ENCODE results near the gene WASF2. TPM values are rescaled to one million over a fixed set of nuclear protein-coding genes. Genes with fewer than 3 reads are reported as not detected.

The WASF2 gene
- total RNA-seq, 2 experiments from 2014 or later, result 119 to 121 TPM

DNA sequence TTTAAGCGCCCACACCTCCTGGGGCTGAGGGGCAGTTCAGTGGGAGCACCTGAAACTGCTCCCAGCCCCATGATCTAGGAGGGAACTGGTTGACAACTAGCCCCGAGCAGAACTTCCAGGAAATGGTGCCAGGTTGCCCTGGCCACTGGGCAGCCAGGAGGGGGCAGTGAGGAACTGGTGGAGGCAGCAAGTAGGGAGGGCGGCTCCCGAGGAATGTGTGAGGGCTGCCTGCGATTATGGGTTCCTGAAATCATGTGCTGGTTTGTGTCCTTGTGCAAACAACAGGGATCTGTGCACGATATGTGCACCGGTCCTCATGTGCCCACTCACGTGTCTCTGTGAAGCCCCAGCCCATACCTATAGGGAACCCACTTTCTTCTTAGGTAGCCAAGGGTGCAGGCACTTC, 87.6 kb downstream of the WASF2 start:
- no peak overlapping the region for H3K4me3 ChIP-seq (ENCODE audit: low read length)
- no peaks in the 10 kb centered on the region for H3K27me3 ChIP-seq (ENCODE audit: control insufficient read depth in 1 of 2, insufficient read depth in 2 of 2, low read length in 2 of 2)
- peaks cover 21% of the 10 kb centered on the region for H3K36me3 ChIP-seq (ENCODE audit: insufficient read depth, low read length)
- H3K27ac Mint-ChIP-seq, result peak overlapping the region; percentile 85
- no peak overlapping the region for H3K4me3 Mint-ChIP-seq
- peaks cover 17% of the 10 kb centered on the region for H3K36me3 Mint-ChIP-seq (ENCODE audit: low read depth)
- no peaks in the 10 kb centered on the region for H3K27me3 Mint-ChIP-seq
- H3K4me1 Mint-ChIP-seq (ENCODE audit: low read depth), result peaks cover 37% of the 10 kb centered on the region
- intact Hi-C loops (cut with DNase I, micrococcal nuclease), result loop anchor here in 1 of 2 experiments (2.0 kb wide), 1 partner anchor 202 kb away; the partner anchor contains the start of gene AHDC1
- no peaks in the 10 kb centered on the region for H3K9me3 Mint-ChIP-seq
- TF ChIP-seq, protein P1, sequence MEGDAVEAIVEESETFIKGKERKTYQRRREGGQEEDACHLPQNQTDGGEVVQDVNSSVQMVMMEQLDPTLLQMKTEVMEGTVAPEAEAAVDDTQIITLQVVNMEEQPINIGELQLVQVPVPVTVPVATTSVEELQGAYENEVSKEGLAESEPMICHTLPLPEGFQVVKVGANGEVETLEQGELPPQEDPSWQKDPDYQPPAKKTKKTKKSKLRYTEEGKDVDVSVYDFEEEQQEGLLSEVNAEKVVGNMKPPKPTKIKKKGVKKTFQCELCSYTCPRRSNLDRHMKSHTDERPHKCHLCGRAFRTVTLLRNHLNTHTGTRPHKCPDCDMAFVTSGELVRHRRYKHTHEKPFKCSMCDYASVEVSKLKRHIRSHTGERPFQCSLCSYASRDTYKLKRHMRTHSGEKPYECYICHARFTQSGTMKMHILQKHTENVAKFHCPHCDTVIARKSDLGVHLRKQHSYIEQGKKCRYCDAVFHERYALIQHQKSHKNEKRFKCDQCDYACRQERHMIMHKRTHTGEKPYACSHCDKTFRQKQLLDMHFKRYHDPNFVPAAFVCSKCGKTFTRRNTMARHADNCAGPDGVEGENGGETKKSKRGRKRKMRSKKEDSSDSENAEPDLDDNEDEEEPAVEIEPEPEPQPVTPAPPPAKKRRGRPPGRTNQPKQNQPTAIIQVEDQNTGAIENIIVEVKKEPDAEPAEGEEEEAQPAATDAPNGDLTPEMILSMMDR (IDR thresholded peaks at IDR 0.05), result no peak
- ChIA-PET CTCF (interaction anchor here (0.8 to 1.3 kb wide), 4 partner anchors 36 to 106 kb away, joined by 3 read pairs; partner anchors contain the start of gene MAP3K6), POLR2A (interaction anchor here (0.6 to 1.9 kb wide), 6 partner anchors 28 to 429 kb away, joined by 3 to 6 read pairs (median 4); partner anchors contain the start of gene PPP1R8)
- ATAC-seq (ENCODE audit: poor library complexity), result no peak
- peaks cover 16% of the 10 kb centered on the region for H3K4me1 ChIP-seq (ENCODE audit: insufficient read depth, low read length)
- H3K9me3 ChIP-seq (ENCODE audit: control insufficient read depth in 1 of 2, insufficient read depth in 1 of 2, low read length in 2 of 2), result no peaks in the 10 kb centered on the region
- peak in 5 of 14 experiments; percentile 19 to 57 (median 47) for DNase-seq
- peak overlapping the region; percentile 10 to 30 for H3K27ac ChIP-seq (ENCODE audit: low read depth in 1 of 2, low read length in 2 of 2)

DNA sequence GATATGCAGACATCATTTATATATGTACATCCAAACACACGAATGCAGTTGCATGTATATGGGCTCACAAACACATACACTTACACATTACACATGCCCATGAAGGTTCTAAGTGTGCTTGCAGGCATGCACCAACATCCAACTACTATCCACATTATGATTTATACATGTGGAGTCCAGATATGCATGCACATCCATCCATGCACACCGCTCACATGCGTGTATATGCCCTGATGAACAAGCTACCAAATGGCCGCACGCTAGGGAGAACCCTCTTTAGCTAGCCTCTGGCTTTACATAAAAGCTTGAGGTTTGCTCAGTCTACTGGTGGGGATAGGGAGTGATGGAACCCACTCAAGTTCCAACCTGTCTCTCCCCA, 89.0 kb downstream of the WASF2 start:
- Mint-ChIP-seq H3K4me3 (no peak overlapping the region), H3K27me3 (no peaks in the 10 kb centered on the region), H3K4me1 (ENCODE audit: low read depth) (peaks cover 37% of the 10 kb centered on the region), H3K27ac (peak overlapping the region; percentile 54), H3K9me3 (no peaks in the 10 kb centered on the region), H3K36me3 (ENCODE audit: low read depth) (peaks cover 7% of the 10 kb centered on the region)
- Histone ChIP-seq H3K4me1 (ENCODE audit: insufficient read depth, low read length) (peaks cover 16% of the 10 kb centered on the region), H3K27ac (ENCODE audit: low read depth in 1 of 2, low read length in 2 of 2) (no peak overlapping the region), H3K4me3 (ENCODE audit: low read length) (no peak overlapping the region), H3K27me3 (ENCODE audit: control insufficient read depth in 1 of 2, insufficient read depth in 2 of 2, low read length in 2 of 2) (no peaks in the 10 kb centered on the region), H3K36me3 (ENCODE audit: insufficient read depth, low read length) (peaks cover 7% of the 10 kb centered on the region), H3K9me3 (ENCODE audit: control insufficient read depth in 1 of 2, insufficient read depth in 1 of 2, low read length in 2 of 2) (no peaks in the 10 kb centered on the region)
- TF ChIP-seq, protein P1 (IDR thresholded peaks at IDR 0.05), result no peak
- ChIA-PET POLR2A (interaction anchor here (0.9 kb wide), 1 partner anchor 271 kb away, joined by 3 read pairs; the partner anchor contains the start of gene IFI6), CTCF (no interaction called here)
- ATAC-seq (ENCODE audit: poor library complexity) (no peak), DNase-seq (no peak)
- intact Hi-C loops (cut with DNase I, micrococcal nuclease), result no loop called here

DNA sequence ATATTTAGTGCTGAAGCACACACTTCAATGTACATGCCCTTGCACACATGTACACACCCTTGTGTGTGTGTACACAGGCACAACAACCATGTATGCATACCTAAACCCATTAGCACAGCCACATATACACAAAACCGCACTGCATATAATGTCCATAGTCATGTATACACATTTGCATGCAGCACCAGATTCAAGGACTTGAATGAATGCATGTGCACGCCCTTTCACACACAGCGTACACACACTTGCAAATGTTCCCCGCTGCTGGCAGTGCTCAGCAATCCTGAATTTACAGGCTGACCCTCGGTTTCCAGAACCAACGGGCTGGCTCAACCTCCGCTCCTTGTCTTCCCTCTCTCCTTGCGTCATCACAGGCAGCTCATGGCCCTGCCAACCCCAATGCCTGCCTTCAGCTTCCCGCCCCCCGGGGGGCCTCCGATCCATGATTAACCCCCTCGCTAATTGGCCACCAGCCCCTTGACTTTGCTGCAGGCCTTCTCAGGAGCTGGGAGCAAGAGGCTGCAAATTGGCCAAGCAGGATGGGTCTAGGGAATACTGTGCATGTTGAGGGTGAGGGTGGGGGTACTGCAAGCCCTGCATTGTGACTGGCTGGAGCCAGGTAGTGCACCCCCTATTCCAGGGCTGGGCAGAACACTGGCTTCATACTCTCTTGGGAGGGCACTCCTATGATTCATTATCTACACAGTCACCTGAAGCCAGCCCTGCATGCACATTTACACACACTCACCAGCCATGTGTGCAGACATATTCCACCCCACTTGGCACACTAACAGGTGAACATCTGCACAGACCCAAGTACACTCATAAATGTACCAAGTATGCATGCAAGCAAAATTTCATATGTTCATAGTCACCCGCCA, 89.6 kb downstream of the WASF2 start:
- no peak for DNase-seq
- H3K4me1 ChIP-seq (ENCODE audit: insufficient read depth, low read length), result peaks cover 22% of the 10 kb centered on the region
- peaks cover 38% of the 10 kb centered on the region for H3K4me1 Mint-ChIP-seq (ENCODE audit: low read depth)
- CTCF ChIA-PET, result no interaction called here
- H3K27me3 Mint-ChIP-seq, result no peaks in the 10 kb centered on the region
- H3K9me3 ChIP-seq (ENCODE audit: control insufficient read depth in 1 of 2, insufficient read depth in 1 of 2, low read length in 2 of 2), result no peaks in the 10 kb centered on the region
- H3K36me3 Mint-ChIP-seq (ENCODE audit: low read depth), result peaks cover 7% of the 10 kb centered on the region
- no peaks in the 10 kb centered on the region for H3K9me3 Mint-ChIP-seq
- ATAC-seq (ENCODE audit: poor library complexity), result no peak
- peaks cover 6% of the 10 kb centered on the region for H3K36me3 ChIP-seq (ENCODE audit: insufficient read depth, low read length)
- TF ChIP-seq, protein P1 (IDR thresholded peaks at IDR 0.05), result no peak
- H3K27me3 ChIP-seq (ENCODE audit: control insufficient read depth in 1 of 2, insufficient read depth in 2 of 2, low read length in 2 of 2), result no peaks in the 10 kb centered on the region
- H3K27ac ChIP-seq (ENCODE audit: low read depth in 1 of 2, low read length in 2 of 2), result no peak overlapping the region
- intact Hi-C loops (cut with DNase I, micrococcal nuclease), result no loop called here
- POLR2A ChIA-PET, result interaction anchor here (2.2 kb wide), 1 partner anchor 204 kb away, joined by 5 read pairs; the partner anchor contains the start of gene AHDC1
- H3K4me3 ChIP-seq (ENCODE audit: low read length), result no peak overlapping the region
- H3K4me3 Mint-ChIP-seq, result no peak overlapping the region
- peak overlapping the region; percentile 54 for H3K27ac Mint-ChIP-seq

Data from CD4-positive, alpha-beta T cell (primary cell).